HepG2 (cell line): ENCODE data around the gene CD248. TPM values are rescaled to one million over a fixed set of nuclear protein-coding genes. Genes with fewer than 3 reads are reported as not detected.

Source experiments
- FLYWCH1 ChIP-seq: sonication (generic); formaldehyde crosslinking; IDR thresholded peaks from 2 replicates; pipeline ENCODE4 v1.8.1; 2023; ENCODE audit warnings: mild to moderate bottlenecking, missing genetic modification reagents
- GLI4 ChIP-seq: sonication (generic); formaldehyde crosslinking; IDR thresholded peaks from 2 replicates; pipeline ENCODE4 v1.5.1; 2020; ENCODE audit warnings: missing genetic modification reagents, mild to moderate bottlenecking, moderate library complexity, borderline replicate concordance
- KDM6A ChIP-seq: IDR thresholded peaks from 2 replicates; pipeline ENCODE4 v1.6.1; 2016; ENCODE audit warnings: low read depth
- MXD3 ChIP-seq: IDR thresholded peaks from 2 replicates; pipeline ENCODE4 v1.6.1; 2016; ENCODE audit warnings: mild to moderate bottlenecking, missing biosample characterization, missing genetic modification reagents
- NCOA2 ChIP-seq: sonication (generic); formaldehyde crosslinking; IDR thresholded peaks from 2 replicates; pipeline ENCODE4 v1.8.0; 2022; ENCODE audit warnings: inconsistent platforms
- NFYC ChIP-seq: IDR thresholded peaks from 2 replicates; pipeline ENCODE4 v1.6.1; 2016; ENCODE audit warnings: missing genetic modification reagents, missing compliant biosample characterization
- RARA ChIP-seq: IDR thresholded peaks from 2 replicates; pipeline ENCODE4 v1.6.1; 2016; ENCODE audit warnings: missing genetic modification reagents, missing compliant biosample characterization
- TCF7L2 ChIP-seq: IDR thresholded peaks from 2 replicates; pipeline ENCODE4 v1.6.1; 2011; ENCODE audit warnings: mild to moderate bottlenecking, low read depth, low read length, moderate library complexity
- TSC22D2 ChIP-seq: sonication (generic); formaldehyde crosslinking; IDR thresholded peaks from 2 replicates; pipeline ENCODE4 v1.5.1; 2020; ENCODE audit warnings: missing genetic modification reagents, mild to moderate bottlenecking, borderline replicate concordance
- XBP1 ChIP-seq: sonication (generic); formaldehyde crosslinking; IDR thresholded peaks from 2 replicates; pipeline ENCODE4 v1.5.0; 2020; ENCODE audit warnings: missing genetic modification reagents
- ZBTB1 ChIP-seq: sonication (generic); formaldehyde crosslinking; IDR thresholded peaks from 2 replicates; pipeline ENCODE4 v1.4.0; 2020; ENCODE audit warnings: missing genetic modification reagents, borderline replicate concordance
- ZNF484 ChIP-seq: sonication (generic); formaldehyde crosslinking; IDR thresholded peaks from 2 replicates; pipeline ENCODE4 v1.5.1; 2020; ENCODE audit warnings: mild to moderate bottlenecking, low read depth, missing genetic modification reagents, borderline replicate concordance
- ZNF503 ChIP-seq: sonication (generic); formaldehyde crosslinking; IDR thresholded peaks from 2 replicates; pipeline ENCODE4 v1.4.0; 2020; ENCODE audit warnings: missing genetic modification reagents
- ZNF572 ChIP-seq: sonication (generic); formaldehyde crosslinking; IDR thresholded peaks from 2 replicates; pipeline ENCODE4 v1.5.1; 2020; ENCODE audit warnings: mild to moderate bottlenecking, missing genetic modification reagents
- ZNF639 ChIP-seq: conservative IDR thresholded peaks from 2 replicates; pipeline ENCODE4 v1.6.1; 2018; ENCODE audit warnings: missing genetic modification reagents
- ZNF646 ChIP-seq: sonication (generic); formaldehyde crosslinking; IDR thresholded peaks from 2 replicates; pipeline ENCODE4 v1.9.0; 2021; ENCODE audit warnings: mild to moderate bottlenecking, missing genetic modification reagents
- ZNF773 ChIP-seq: sonication (generic); formaldehyde crosslinking; IDR thresholded peaks from 2 replicates; pipeline ENCODE4 v1.4.0; 2020; ENCODE audit warnings: missing genetic modification reagents, borderline replicate concordance
- ZNF792 ChIP-seq: IDR thresholded peaks from 2 replicates; pipeline ENCODE4 v1.6.1; 2016
- ZNF883 ChIP-seq: sonication (generic); formaldehyde crosslinking; IDR thresholded peaks from 2 replicates; pipeline ENCODE4 v1.5.1; 2020; ENCODE audit warnings: mild to moderate bottlenecking, missing genetic modification reagents; ENCODE audit errors: not compliant biosample characterization
- ZSCAN20 ChIP-seq: sonication (generic); formaldehyde crosslinking; IDR thresholded peaks from 2 replicates; pipeline ENCODE4 v1.4.0; 2020; ENCODE audit warnings: missing genetic modification reagents, mild to moderate bottlenecking, borderline replicate concordance
- polyA plus RNA-seq, 8 experiments: library from polyadenylated mRNA; depleted of rRNA in 3 of 8; stranded (reverse) in 7 of 8; unstranded in 1 of 8; fragments of >200 nt; fragmentation: Illumina TruSeq in 4 of 8; extraction: Trizol in 4 of 8; gene quantifications; 2 replicates each; pipeline versions ENCODE4 v1.2.1 to v1.2.3, GENCODE V29; 2011 to 2016; ENCODE audit warnings: low read depth in 4 of 8, missing spikeins in 1 of 8, mixed read lengths in 1 of 8; ENCODE audit not compliant: insufficient read depth in 1 of 8
- total RNA-seq, 5 experiments: library from RNA; depleted of rRNA; stranded (reverse); fragments of >200 nt; fragmentation: Illumina TruSeq; extraction: Trizol; gene quantifications; 2 replicates each; pipeline ENCODE4 v1.2.3, GENCODE V29; 2016; ENCODE audit warnings: low read depth in 1 of 5

Gene CD248
- total and polyA plus RNA-seq, 2 of the 13 experiments (the other 11 are each of a cell fraction or from before 2014, with no cell fraction given): 0.25 to 0.35 TPM

GRCh38 chr11:66347425-66348276, 30.8 kb upstream of the CD248 start, which contains the start of gene B4GAT1 (continued):
- TF ChIP-seq ZNF646 (CRISPR knock-in tag) (no peak), ZNF639 (CRISPR knock-in tag) (peak; percentile 55; the same call in 1 of the 2 replicates), ZNF572 (CRISPR knock-in tag) (no peak), FLYWCH1 (CRISPR knock-in tag) (no peak), NFYC (no peak), MXD3 (no peak), GLI4 (CRISPR knock-in tag) (no peak), ZSCAN20 (CRISPR knock-in tag) (no peak), TSC22D2 (CRISPR knock-in tag) (no peak), ZBTB1 (no peak), ZNF773 (CRISPR knock-in tag) (no peak), XBP1 (no peak), ZNF792 (peak; percentile 55; the same call in 1 of the 2 replicates), RARA (CRISPR knock-in tag) (0 out of 2 replicates have a peak, but pooled peaks have one; percentile 29), KDM6A (no peak), TCF7L2 (no peak), ZNF503 (no peak), ZNF883 (peak; percentile 38), ZNF484 (CRISPR knock-in tag) (no peak), NCOA2 (CRISPR knock-in tag) (no peak)
